ENCODE data around the gene KCNT1. TPM values are rescaled to one million over a fixed set of nuclear protein-coding genes. Genes with fewer than 3 reads are reported as not detected.

KCNT1 gene
- total RNA-seq, 1 experiment from 2014 or later = 0.10 TPM

DNA sequence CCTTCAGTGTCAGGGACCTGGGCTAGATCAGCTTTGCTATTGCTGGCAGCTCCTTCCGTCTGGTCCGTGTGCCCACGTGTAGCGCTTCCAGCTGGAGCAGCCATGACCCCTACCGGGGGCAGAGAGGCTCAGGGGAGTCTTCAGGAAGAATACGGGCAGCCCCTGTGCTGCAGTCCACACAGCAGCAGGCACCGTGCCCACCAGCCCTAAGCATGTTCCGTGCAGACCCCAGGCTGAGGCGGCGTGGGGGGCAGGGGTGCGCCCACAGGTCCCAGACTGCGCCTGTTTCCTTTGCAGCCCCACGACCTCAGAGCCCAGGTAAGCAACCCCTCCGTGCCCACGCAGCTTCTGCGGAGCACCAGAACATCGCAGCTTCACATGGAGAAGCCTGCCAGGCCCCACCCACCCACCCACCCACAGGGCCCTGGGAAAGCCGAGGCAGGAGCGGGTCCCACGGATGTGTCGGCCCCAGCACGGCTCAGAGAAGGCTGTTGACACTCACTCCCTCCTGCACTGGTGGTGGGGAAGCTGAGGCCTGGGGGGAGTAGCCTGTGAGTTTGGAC, 83.1 kb downstream of the KCNT1 start:
- no peak overlapping the region for H3K4me3 ChIP-seq (ENCODE audit: insufficient read depth, low read depth, low read length)

DNA sequence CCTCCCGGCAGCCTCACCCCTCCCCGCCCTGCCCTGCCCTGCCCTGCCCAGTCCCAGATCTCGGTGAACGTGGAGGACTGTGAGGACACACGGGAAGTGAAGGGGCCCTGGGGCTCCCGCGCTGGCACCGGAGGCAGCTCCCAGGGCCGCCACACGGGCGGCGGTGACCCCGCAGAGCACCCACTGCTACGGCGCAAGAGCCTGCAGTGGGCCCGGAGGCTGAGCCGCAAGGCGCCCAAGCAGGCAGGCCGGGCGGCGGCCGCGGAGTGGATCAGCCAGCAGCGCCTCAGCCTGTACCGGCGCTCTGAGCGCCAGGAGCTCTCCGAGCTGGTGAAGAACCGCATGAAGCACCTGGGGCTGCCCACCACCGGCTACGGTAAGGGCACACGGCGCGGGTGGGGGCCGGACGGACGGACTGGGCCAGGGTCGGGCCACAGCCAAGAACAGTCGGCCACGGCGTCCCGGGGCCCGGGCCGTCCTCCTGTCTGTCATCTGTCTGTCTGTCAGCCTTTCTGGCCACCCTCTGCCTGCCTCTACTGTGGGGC, 84.2 kb downstream of the KCNT1 start:
- Histone ChIP-seq H3K4me3 (ENCODE audit: insufficient read depth, low read depth, low read length) (no peak overlapping the region), H3K27me3 (ENCODE audit: control insufficient read depth, insufficient read depth, low read length) (no peaks in the 10 kb centered on the region), H3K36me3 (replicated peaks; ENCODE audit: control insufficient read depth, insufficient read depth, low read length) (no peaks in the 10 kb centered on the region)
- DNase-seq = peak; percentile 77

More for the DNA sequence above, 83.1 kb downstream of the KCNT1 start:
- no peak for DNase-seq
- H3K27me3 ChIP-seq (ENCODE audit: control insufficient read depth, insufficient read depth, low read length) = no peaks in the 10 kb centered on the region
- no peaks in the 10 kb centered on the region for H3K36me3 ChIP-seq (replicated peaks; ENCODE audit: control insufficient read depth, insufficient read depth, low read length)

DNA sequence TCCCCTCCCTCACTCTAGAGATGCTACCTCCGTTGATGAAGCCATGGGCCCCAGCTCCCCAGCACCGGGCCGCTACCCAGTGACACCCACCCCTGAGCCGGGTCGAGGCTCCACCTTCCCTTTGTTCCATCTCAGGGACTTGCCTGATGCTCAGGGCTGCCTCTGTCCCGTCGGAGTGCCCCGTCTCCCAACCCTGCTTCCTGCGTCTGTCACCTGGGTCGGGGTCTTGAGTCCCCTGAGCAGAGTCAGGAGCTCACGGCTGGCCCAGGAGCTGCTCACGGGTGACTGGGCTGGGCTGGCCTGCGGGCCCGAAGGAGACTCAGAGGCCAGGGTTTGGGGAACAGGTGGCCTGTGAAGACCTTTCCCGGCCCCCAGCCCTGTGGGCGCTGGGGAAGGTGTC, 85.3 kb downstream of the KCNT1 start:
- no peaks in the 10 kb centered on the region for H3K27me3 ChIP-seq (ENCODE audit: control insufficient read depth, insufficient read depth, low read length)
- peak; percentile 66 for DNase-seq
- H3K36me3 ChIP-seq (replicated peaks; ENCODE audit: control insufficient read depth, insufficient read depth, low read length) = no peaks in the 10 kb centered on the region
- H3K4me3 ChIP-seq (ENCODE audit: insufficient read depth, low read depth, low read length) = no peak overlapping the region

DNA sequence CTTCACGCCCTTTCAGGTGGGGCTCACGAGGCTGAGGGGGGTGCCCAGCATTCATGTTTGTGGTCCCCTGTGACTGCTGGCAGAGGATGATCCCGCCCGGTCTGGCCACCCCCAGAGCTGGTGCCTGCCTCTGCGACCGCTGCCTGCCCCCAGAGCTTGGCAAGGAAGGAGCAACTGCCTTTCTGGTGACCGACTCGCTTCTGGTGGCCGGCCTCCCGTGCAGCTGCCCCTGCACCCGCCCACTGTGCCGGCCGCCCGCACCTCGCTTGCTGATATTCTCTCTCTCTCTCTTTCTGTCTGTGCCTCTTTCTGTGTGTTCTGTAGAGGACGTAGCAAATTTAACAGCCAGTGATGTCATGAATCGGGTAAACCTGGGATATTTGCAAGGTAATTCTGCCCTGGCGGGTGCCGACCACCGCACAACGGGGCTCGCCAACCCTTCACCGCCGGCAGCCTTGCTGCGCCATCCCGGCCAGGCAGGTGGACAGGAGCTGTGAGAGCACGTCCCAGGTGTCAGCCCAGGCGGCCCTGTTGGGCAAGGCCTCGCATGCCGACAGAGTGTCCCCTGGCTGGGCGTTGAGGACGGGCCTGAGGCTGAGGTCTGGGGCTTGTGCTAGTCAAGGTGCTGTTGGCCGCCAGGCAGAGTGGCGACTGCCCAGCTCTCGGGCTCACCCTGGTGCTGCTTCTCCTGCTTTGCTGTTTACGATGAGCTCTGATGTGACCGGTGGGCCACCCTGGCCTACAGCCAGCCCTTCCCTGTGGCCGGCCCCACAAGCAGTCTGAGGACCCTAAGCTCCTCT, 86.0 kb downstream of the KCNT1 start:
- Histone ChIP-seq H3K36me3 (replicated peaks; ENCODE audit: control insufficient read depth, insufficient read depth, low read length) (no peaks in the 10 kb centered on the region), H3K27me3 (ENCODE audit: control insufficient read depth, insufficient read depth, low read length) (no peaks in the 10 kb centered on the region), H3K4me3 (ENCODE audit: insufficient read depth, low read depth, low read length) (no peak overlapping the region)
- peak; percentile 62 for DNase-seq

DNA sequence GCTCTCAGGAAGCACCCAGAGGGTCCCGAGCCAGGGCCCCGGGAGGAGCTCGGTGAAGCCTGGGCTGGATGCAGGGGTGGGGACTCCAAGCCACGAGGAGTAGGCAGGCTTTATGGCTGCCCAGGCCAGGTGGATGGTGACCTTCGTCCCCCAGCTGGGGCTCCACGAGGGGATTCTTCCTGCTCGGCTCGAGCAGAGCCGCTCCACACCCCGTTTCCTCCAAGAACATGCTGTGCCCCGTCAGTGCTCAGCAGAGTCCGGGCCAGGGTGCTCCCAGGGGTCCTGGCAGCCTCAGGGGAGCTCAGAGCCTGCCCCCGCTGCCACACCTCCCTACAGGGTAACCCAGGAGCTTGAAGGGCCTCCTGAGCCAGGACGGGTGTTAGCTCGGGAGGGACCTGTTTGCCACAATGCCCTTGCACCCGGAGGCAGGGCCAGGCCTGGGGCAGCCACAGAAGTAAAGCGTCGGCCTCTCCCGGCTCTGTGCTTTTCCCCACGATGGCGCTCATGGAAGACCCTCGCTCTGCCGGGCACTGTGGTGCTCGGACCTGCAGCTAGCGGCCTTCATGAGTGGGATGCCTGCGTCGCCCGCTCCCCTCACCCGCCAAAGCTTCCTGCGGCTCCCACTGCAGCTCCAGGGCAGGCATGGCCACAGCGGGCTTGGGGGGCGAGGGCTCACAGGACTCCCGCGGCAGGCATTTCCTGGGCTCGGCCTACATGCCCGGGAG, 86.8 kb downstream of the KCNT1 start:
- no peak overlapping the region for H3K4me3 ChIP-seq (ENCODE audit: insufficient read depth, low read depth, low read length)
- H3K27me3 ChIP-seq (ENCODE audit: control insufficient read depth, insufficient read depth, low read length) = no peaks in the 10 kb centered on the region
- H3K36me3 ChIP-seq (replicated peaks; ENCODE audit: control insufficient read depth, insufficient read depth, low read length) = no peaks in the 10 kb centered on the region
- DNase-seq = peak; percentile 61

DNA sequence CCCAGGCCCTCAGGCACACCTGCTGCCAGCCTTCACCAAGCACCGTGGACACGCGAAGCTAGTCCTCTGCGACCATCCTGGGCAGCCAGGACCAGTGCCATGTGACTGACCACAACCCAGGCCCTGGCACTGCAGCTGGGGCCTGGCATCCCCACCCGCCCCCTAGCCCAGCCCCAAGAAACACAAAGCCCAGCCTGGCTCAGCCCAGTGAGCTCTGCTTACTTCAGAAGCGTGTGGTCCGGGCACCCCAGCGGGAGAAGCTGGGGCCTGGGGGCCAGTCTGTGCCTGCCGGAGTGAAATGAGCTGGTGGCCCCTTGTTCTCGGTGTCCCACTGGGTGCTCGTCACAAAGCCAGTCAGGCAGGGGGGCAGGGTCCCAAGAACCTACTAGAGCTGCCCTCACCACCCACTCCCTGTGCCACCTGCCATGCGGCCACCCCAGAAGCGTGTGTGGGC, 87.9 kb downstream of the KCNT1 start:
- no peaks in the 10 kb centered on the region for H3K27me3 ChIP-seq (ENCODE audit: control insufficient read depth, insufficient read depth, low read length)
- H3K4me3 ChIP-seq (ENCODE audit: insufficient read depth, low read depth, low read length) = no peak overlapping the region
- peak; percentile 57 for DNase-seq
- H3K36me3 ChIP-seq (replicated peaks; ENCODE audit: control insufficient read depth, insufficient read depth, low read length) = no peaks in the 10 kb centered on the region

DNA sequence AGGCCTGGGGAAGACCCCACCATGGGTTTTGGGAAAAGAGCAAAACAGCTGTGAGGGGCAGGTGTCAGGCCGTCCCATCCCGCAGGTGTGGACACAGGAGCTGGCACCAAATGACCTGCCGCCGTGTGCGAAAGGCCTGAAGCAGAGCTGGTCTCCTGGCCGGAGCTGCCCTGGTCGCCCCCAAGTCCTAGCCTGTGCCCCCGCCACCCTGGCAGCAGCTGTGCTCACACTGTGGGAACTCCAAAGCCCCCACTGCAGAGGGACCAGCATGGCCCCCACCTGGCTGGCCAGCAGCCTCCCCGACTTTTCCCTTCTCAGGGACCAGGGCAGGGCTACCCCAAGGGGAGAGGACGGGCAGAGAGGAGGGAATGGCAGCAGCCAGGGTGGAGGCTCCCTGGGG, 88.4 kb downstream of the KCNT1 start:
- no peak for DNase-seq
- Histone ChIP-seq H3K4me3 (ENCODE audit: insufficient read depth, low read depth, low read length) (no peak overlapping the region), H3K27me3 (ENCODE audit: control insufficient read depth, insufficient read depth, low read length) (no peaks in the 10 kb centered on the region), H3K36me3 (replicated peaks; ENCODE audit: control insufficient read depth, insufficient read depth, low read length) (no peaks in the 10 kb centered on the region)

DNA sequence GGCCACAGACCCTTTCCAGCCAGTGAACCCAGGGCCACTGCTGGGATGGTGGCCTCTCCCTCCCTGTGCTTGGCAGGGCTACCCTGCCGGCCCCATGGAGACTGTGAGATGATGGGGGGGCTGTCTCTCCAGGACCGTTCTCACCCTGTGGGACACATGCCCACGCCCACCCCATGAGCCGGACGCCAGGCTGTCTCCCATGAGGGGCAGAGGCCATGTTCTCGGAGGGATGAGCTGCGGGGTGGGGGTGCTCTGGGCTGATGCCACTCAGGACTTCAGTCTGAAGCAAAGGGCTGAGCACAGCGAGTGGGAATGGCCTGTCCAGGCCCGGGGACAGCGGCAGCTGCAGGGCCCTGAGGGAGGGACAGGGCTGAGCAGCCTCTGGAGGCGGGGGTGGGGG, 88.9 kb downstream of the KCNT1 start:
- Histone ChIP-seq H3K27me3 (ENCODE audit: control insufficient read depth, insufficient read depth, low read length) (no peaks in the 10 kb centered on the region), H3K4me3 (ENCODE audit: insufficient read depth, low read depth, low read length) (no peak overlapping the region), H3K36me3 (replicated peaks; ENCODE audit: control insufficient read depth, insufficient read depth, low read length) (no peaks in the 10 kb centered on the region)
- no peak for DNase-seq

DNA sequence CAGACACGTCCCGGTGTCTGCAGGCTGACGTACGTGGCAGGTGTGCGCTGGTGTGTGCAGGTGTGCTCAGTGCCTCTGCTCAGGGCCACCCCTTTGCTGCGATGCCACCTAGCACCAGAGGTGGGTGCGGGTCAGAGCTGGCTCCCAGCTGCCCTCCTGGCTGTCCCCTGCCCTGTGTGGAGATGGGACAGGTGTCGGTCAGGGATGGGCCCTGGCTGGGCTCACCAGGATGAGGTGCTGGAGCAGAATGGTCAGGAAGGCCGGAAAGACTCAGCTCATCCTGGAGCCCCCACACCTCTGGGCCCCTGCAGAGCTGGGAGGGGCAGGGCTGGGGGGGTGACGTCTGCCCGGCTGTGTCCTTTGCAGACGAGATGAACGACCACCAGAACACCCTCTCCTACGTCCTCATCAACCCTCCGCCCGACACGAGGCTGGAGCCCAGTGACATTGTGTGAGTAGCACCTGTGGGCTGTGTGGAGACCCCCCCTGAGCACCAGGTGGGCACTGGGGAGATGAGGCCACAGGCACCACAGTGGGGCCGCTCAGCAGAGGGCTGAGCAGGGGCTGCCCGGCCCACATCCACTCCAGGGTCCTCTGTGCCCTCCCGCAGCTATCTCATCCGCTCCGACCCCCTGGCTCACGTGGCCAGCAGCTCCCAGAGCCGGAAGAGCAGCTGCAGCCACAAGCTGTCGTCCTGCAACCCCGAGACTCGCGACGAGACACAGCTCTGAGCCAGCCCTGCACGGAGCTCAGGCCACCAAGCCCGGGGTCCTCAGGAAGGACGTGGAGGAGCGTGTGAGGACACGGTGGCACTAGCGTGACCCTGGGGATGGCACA, 89.7 kb downstream of the KCNT1 start:
- H3K4me3 ChIP-seq (ENCODE audit: insufficient read depth, low read depth, low read length) = no peak overlapping the region
- DNase-seq = peak; percentile 61
- no peaks in the 10 kb centered on the region for H3K36me3 ChIP-seq (replicated peaks; ENCODE audit: control insufficient read depth, insufficient read depth, low read length)
- H3K27me3 ChIP-seq (ENCODE audit: control insufficient read depth, insufficient read depth, low read length) = no peaks in the 10 kb centered on the region

DNA sequence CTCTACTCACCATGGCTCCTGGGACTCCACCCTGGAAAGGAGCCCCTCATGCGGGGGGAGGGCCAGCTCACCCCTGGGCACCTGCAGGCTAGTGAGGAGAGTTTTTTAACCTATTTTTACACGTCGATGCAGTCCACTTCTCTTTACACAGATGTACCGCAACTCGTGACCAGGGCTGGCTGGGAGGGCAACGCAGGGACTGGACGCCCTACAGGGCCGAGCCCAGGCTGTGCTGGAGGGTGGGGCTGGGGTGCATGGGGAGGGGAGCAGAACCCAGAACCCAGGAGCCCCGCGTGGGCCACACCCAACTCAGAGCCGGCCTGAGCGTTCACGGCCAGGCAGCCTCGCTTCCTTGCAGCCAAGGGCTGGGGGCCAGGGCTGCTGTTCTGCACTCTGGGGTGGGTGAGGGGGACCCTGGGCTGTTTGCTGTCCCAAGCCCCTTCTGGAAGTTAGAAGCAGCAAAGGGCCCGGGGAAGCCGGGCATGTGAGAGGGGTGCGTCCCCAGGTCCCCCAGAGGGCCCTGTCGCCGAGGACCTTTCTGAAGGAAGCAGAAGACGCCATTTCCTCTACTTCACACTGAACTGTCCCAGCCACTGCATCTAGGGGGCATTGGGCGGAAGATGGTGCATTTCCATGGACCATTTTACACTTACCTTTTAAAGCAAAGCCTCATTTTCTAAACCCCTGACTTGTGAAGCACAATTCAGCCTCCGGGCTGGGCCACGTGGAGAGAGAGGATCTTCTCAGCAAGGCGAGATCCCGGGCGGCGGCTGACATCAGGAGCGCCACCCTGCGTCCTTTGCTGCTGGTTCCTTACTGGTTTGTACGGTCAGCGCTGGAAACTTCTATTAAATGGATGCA, 90.5 kb downstream of the KCNT1 start:
- no peaks in the 10 kb centered on the region for H3K27me3 ChIP-seq (ENCODE audit: control insufficient read depth, insufficient read depth, low read length)
- peak; percentile 68 for DNase-seq
- H3K36me3 ChIP-seq (replicated peaks; ENCODE audit: control insufficient read depth, insufficient read depth, low read length) = no peaks in the 10 kb centered on the region
- H3K4me3 ChIP-seq (ENCODE audit: insufficient read depth, low read depth, low read length) = no peak overlapping the region

DNA sequence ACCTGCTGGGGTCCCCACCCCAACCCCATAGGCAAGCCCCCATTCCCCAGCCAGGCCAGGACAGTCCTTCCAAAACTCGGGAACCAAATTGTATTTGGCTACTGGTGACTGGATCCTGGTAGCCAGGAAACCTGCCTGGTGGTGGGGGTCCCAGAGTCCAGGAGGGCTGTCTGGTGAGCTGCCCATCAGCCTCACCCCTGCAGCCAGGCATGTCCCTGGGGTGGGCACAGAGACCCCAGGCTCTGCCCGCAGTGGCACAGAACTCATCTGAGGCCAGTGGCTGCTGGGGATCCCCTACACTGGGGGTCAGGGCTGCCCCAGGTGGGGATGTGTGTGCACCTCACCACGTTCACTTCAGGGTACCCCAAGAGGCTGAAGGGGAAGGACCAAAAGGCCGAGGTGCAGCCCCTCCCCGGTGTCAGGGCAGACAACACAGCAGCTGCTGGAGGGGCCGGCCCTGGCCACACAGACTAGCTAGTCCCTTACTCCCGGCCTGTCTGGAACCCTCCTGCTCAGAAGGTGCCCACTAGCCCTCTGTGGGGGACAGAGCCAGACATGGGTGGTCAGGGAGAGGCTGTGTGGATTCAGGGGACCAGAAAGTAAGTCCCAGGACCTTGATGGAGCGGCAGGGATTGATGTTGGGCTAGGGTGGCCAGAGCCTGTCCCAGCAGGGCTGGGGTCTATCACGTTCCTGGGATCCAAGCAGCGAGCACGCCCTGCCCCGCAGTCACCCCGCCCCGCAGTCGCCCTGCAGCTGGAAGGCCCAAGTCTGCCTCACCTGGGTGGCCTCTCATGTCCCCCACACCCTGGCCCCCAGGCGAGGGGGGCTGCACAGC, 91.5 kb downstream of the KCNT1 start:
- Histone ChIP-seq H3K36me3 (replicated peaks; ENCODE audit: control insufficient read depth, insufficient read depth, low read length) (no peaks in the 10 kb centered on the region), H3K4me3 (ENCODE audit: insufficient read depth, low read depth, low read length) (no peak overlapping the region), H3K27me3 (ENCODE audit: control insufficient read depth, insufficient read depth, low read length) (no peaks in the 10 kb centered on the region)
- DNase-seq = peak; percentile 58

DNA sequence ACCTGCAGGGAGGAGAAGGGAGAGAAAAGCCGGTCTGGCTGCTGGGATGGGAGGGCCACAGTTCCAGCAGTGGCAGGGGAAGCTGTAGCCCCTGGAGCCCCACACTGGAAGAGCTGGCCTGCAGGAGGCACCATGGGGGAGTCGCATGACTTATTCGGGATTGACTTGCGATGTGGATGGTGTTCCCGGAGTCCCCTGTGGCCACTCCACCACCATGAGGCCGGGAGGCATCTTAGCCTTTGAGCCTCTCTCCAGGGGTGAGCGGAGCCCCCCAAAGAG, 92.0 kb downstream of the KCNT1 start:
- Histone ChIP-seq H3K4me3 (ENCODE audit: insufficient read depth, low read depth, low read length) (no peak overlapping the region), H3K36me3 (replicated peaks; ENCODE audit: control insufficient read depth, insufficient read depth, low read length) (no peaks in the 10 kb centered on the region), H3K27me3 (ENCODE audit: control insufficient read depth, insufficient read depth, low read length) (no peaks in the 10 kb centered on the region)
- DNase-seq = peak; percentile 82

DNA sequence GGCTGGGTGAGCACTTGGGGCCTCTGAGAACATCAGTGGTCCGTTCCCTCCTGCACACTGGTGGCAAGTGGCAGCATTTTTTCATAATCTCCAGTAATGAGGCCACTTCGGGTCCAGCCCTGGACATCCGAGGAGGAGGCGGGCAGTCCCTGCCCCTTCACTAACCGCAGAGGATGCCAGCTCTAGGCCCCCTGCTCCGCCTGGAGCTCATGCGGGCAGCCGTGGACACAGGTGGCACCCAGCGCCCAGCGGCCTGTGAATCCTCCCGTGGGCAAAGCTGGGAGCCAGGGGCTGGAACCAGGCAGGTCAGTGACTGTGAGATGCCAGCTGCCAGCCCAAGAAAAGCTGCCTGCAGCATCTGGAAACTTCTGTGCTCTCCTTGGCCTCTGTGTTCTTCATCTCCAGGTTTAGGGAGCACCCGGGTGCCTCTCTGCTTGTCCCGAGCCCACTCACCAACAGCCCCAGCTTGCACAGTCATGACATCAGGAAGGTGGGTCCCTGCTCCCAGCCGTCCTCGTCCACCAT, 92.4 kb downstream of the KCNT1 start:
- no peaks in the 10 kb centered on the region for H3K27me3 ChIP-seq (ENCODE audit: control insufficient read depth, insufficient read depth, low read length)
- no peak overlapping the region for H3K4me3 ChIP-seq (ENCODE audit: insufficient read depth, low read depth, low read length)
- H3K36me3 ChIP-seq (replicated peaks; ENCODE audit: control insufficient read depth, insufficient read depth, low read length) = no peaks in the 10 kb centered on the region
- peak; percentile 48 for DNase-seq
